ENCODE measurements around the gene LDB2.

DNA sequence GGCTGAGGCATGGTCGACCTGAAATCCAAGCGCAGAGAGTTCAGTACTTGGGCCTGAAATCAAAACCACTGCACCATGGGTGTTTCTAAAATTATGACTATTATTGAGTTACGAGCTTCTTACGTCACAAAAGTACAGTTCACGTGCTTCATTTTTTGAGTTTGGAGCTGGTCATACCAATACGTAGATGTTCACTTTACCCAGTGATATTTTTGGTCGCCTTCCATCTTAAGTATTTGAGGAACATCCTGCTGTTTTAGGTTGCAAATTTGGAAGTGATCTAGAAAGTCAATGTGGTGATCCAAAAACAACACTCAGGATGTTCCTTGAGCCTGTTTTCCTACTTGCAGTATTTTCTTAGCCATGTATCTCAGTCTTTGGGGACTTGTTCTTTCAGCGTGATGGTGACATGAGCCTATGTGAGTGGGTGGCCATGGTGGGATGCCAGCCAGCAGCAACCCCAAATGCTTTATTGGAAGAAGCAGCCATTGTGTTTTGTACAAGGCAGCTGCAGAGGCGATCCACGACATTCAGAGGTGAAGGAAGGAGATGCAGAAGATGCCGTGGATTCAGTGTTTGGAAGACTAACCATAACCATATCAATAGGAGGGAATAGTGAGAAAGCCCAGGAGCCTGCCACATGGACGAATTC lies 28.7 kb downstream of the LDB2 start:
- TF ChIP-seq, protein P1, sequence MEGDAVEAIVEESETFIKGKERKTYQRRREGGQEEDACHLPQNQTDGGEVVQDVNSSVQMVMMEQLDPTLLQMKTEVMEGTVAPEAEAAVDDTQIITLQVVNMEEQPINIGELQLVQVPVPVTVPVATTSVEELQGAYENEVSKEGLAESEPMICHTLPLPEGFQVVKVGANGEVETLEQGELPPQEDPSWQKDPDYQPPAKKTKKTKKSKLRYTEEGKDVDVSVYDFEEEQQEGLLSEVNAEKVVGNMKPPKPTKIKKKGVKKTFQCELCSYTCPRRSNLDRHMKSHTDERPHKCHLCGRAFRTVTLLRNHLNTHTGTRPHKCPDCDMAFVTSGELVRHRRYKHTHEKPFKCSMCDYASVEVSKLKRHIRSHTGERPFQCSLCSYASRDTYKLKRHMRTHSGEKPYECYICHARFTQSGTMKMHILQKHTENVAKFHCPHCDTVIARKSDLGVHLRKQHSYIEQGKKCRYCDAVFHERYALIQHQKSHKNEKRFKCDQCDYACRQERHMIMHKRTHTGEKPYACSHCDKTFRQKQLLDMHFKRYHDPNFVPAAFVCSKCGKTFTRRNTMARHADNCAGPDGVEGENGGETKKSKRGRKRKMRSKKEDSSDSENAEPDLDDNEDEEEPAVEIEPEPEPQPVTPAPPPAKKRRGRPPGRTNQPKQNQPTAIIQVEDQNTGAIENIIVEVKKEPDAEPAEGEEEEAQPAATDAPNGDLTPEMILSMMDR (conservative IDR thresholded peaks at IDR 0.05), result no peak
- TF ChIP-seq EZH2 (IDR thresholded peaks at IDR 0.05; ENCODE audit: low read depth), result no peak
